Spleen (tissue), 11 donors: ENCODE data around the gene NRM. TPM values are rescaled to one million over a fixed set of nuclear protein-coding genes. Genes with fewer than 3 reads are reported as not detected.
"Not testable (repeated sequence)": the region's sequence is repeated elsewhere in the genome, so short reads cannot be mapped to it uniquely, and the experiment has no call there.

Experiments
- DNase-seq: peaks from one replicate; pipeline ENCODE4 v3.0.0-alpha.2; 2020
- H3K27ac ChIP-seq, 8 donors: fragments of 200-600 bp; sonication (generic) in 7 of 8; 1 replicate in 4 of 8; 2 replicates in 4 of 8; pipeline versions ENCODE4 v1.5.0 to v1.8.0; 2016 to 2021; ENCODE audit warnings: inconsistent platforms in 4 of 8, mild to moderate bottlenecking in 4 of 8, moderate library complexity in 1 of 8
- H3K27me3 ChIP-seq, 7 donors: fragments of 200-600 bp; sonication (generic) in 6 of 7; replicated peaks in 1 of 7; 1 replicate in 4 of 7; 2 replicates in 3 of 7; pipeline versions ENCODE4 v1.5.0 to v1.8.0; 2016 to 2021; ENCODE audit warnings: inconsistent platforms in 3 of 7, mild to moderate bottlenecking in 1 of 7
- H3K36me3 ChIP-seq, 6 donors: fragments of 200-600 bp; sonication (generic) in 5 of 6; 1 replicate in 4 of 6; 2 replicates in 2 of 6; pipeline versions ENCODE4 v1.5.0 to v1.8.0; 2016 to 2021; ENCODE audit warnings: inconsistent platforms in 2 of 6
- H3K4me1 ChIP-seq, 6 donors: fragments of 200-600 bp; sonication (generic) in 5 of 6; 1 replicate in 3 of 6; 2 replicates in 3 of 6; pipeline versions ENCODE4 v1.5.0 to v1.8.0; 2016 to 2021; ENCODE audit warnings: inconsistent platforms in 3 of 6
- H3K4me3 ChIP-seq, 8 donors: fragments of 200-600 bp; sonication (generic) in 7 of 8; 1 replicate in 4 of 8; 2 replicates in 4 of 8; pipeline versions ENCODE4 v1.5.0 to v1.8.0; 2016 to 2021; ENCODE audit warnings: inconsistent platforms in 4 of 8, mild to moderate bottlenecking in 4 of 8, moderate library complexity in 2 of 8
- H3K9me3 ChIP-seq, 8 donors: fragments of 200-600 bp; sonication (generic) in 7 of 8; 1 replicate in 4 of 8; 2 replicates in 4 of 8; pipeline versions ENCODE4 v1.5.0 to v1.8.0; 2016 to 2021; ENCODE audit warnings: inconsistent platforms in 4 of 8
- POLR2A ChIP-seq, 3 donors: fragments of 450-650 bp; IDR thresholded peaks; one replicate each; pipeline ENCODE4 v1.5.1; 2017; ENCODE audit warnings: antibody characterized with exemption in 3 of 3, mild to moderate bottlenecking in 1 of 3
- POLR2AphosphoS5 ChIP-seq, 3 donors: sonication (generic); formaldehyde crosslinking; IDR thresholded peaks; one replicate each; pipeline ENCODE4 v1.5.1; 2017; ENCODE audit warnings: antibody characterized with exemption in 3 of 3
- WGBS, 5 donors: extraction: QIAGEN DNeasy Blood & Tissue Kit in 3 of 5; methylation state at CpG; one replicate each; pipeline versions ENCODE4 v1.1.5 to v1.1.7; 2013 to 2018; 5-methylcytosine and 5-hydroxymethylcytosine counted together
- intact Hi-C: fragments of 100-400 bp; cut with DNase I; formaldehyde crosslinking; loops from one replicate; pipeline ENCODE4 v1.15.0; 2023; ENCODE audit warnings: low total_unique reads
- polyA plus RNA-seq, 3 donors: library from polyadenylated mRNA; stranded (reverse); fragments of 200-250 nt; gene quantifications; one replicate each; pipeline ENCODE4 v1.2.1, GENCODE V29; 2013
- total RNA-seq, 7 donors: library from RNA; depleted of rRNA in 3 of 7; stranded (reverse); fragments of >200 nt in 3 of 7; fragmentation: NEBNext Ultra II Directional in 4 of 7; extraction: Animal tissue kit (Norgen Biotek cat#: 25700) in 4 of 7; gene quantifications; one replicate each; pipeline versions ENCODE4 v1.1.0 to v1.2.1, GENCODE V29; 2016 to 2021
- TF ChIP-seq, protein P1 (sequence below), 11 experiments: fragments of 200-600 bp in 7 of 11; fragments of 450-650 bp in 4 of 11; sonication (generic) in 4 of 11; IDR thresholded peaks in 8 of 11; conservative IDR thresholded peaks in 3 of 11; 1 replicate in 7 of 11; 2 replicates in 4 of 11; pipeline versions ENCODE4 v1.4.0 to v1.8.0; 2016 to 2021; ENCODE audit warnings: antibody characterized with exemption in 11 of 11, inconsistent platforms in 4 of 11, mild to moderate bottlenecking in 1 of 11
- donor health status: healthy with polysubstance abuse.
- donor health status: DM: no; HTN: no; CAD: no; lungs with moderate emphysema.
- donor health status: DM: no; HTN: no; CAD: no.
- donor health status: Bipolar disorder and iron deficiency.
- donor health status: healthy.
- donor health status: DM: no; HTN: no; CAD: no.
- donor health status: DM: yes; HTN: yes; CAD: no.

Gene NRM
- total and polyA plus RNA-seq, 10 donors: 9.8 to 19.6 (median 12.2) TPM

DNA sequence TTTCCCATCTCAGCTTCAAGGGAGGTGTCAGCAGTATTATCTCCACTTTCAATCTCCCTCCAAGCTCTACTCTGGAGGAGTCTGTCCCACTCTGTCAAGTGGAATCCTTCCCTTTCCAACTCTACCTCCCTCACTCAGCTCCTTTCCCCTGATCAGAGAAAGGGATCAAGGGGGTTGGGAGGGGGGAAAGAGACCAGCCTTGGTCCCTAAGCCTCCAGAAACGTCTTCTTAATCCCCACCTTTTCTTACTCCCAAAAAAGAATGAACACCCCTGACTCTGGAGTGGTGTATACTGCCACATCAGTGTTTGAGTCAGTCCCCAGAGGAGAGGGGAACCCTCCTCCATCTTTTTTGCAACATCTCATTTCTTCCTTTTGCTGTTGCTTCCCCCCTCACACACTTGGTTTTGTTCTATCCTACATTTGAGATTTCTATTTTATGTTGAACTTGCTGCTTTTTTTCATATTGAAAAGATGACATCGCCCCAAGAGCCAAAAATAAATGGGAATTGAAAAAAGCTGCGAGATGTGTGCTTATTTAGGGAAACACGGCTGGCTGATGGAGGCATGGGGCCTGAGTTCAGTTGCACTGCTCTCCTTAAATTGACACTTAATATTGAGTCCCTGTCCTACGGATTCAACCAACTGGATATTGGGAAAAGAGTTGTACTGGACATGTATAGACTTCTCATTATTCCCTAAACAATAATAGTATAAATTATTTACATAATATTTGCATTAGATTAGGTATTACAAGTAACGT, 34.3 kb upstream of the NRM start:
- WGBS, 5 donors: 39 to 56% (median 54%) methylated on average over 6 of the region's 6 CpGs
- Histone ChIP-seq H3K4me3 (no peak overlapping the region), H3K36me3 (peaks cover 0 to 83% (median 73%) of the 10 kb centered on the region in 6 donors), H3K4me1 (peaks cover 20 to 76% (median 47%) of the 10 kb centered on the region in 6 donors), H3K27me3 (no peaks in the 10 kb centered on the region), H3K27ac (peak overlapping the region in 6 of 8 donors; percentile 20 to 98 (median 38)), H3K9me3 (no peaks in the 10 kb centered on the region)
- DNase-seq: peak; percentile 10
- TF ChIP-seq POLR2AphosphoS5 (IDR thresholded peaks at IDR 0.05) (no peak), POLR2A (IDR thresholded peaks at IDR 0.05) (no peak)
- TF ChIP-seq, protein P1, sequence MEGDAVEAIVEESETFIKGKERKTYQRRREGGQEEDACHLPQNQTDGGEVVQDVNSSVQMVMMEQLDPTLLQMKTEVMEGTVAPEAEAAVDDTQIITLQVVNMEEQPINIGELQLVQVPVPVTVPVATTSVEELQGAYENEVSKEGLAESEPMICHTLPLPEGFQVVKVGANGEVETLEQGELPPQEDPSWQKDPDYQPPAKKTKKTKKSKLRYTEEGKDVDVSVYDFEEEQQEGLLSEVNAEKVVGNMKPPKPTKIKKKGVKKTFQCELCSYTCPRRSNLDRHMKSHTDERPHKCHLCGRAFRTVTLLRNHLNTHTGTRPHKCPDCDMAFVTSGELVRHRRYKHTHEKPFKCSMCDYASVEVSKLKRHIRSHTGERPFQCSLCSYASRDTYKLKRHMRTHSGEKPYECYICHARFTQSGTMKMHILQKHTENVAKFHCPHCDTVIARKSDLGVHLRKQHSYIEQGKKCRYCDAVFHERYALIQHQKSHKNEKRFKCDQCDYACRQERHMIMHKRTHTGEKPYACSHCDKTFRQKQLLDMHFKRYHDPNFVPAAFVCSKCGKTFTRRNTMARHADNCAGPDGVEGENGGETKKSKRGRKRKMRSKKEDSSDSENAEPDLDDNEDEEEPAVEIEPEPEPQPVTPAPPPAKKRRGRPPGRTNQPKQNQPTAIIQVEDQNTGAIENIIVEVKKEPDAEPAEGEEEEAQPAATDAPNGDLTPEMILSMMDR (IDR thresholded peaks at IDR 0.05 in 8 of 11, conservative IDR thresholded peaks at IDR 0.05 in 3 of 11): no peak
- intact Hi-C loops: loop anchor here (10.0 kb wide), 1 partner anchor 110 kb away; the partner anchor contains the start of genes MRPS18B and PPP1R10

DNA sequence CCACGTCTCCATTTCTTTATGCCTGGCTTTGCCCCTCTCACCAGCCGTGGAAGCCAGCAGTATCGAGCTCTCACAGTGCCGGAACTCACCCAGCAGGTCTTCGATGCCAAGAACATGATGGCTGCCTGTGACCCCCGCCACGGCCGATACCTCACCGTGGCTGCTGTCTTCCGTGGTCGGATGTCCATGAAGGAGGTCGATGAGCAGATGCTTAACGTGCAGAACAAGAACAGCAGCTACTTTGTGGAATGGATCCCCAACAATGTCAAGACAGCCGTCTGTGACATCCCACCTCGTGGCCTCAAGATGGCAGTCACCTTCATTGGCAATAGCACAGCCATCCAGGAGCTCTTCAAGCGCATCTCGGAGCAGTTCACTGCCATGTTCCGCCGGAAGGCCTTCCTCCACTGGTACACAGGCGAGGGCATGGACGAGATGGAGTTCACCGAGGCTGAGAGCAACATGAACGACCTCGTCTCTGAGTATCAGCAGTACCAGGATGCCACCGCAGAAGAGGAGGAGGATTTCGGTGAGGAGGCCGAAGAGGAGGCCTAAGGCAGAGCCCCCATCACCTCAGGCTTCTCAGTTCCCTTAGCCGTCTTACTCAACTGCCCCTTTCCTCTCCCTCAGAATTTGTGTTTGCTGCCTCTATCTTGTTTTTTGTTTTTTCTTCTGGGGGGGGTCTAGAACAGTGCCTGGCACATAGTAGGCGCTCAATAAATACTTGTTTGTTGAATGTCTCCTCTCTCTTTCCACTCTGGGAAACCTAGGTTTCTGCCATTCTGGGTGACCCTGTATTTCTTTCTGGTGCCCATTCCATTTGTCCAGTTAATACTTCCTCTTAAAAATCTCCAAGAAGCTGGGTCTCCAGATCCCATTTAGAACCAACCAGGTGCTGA, 33.3 kb upstream of the NRM start:
- DNase-seq: peak; percentile 71
- H3K36me3 ChIP-seq: peaks cover 0 to 73% (median 63%) of the 10 kb centered on the region in 6 donors

DNA sequence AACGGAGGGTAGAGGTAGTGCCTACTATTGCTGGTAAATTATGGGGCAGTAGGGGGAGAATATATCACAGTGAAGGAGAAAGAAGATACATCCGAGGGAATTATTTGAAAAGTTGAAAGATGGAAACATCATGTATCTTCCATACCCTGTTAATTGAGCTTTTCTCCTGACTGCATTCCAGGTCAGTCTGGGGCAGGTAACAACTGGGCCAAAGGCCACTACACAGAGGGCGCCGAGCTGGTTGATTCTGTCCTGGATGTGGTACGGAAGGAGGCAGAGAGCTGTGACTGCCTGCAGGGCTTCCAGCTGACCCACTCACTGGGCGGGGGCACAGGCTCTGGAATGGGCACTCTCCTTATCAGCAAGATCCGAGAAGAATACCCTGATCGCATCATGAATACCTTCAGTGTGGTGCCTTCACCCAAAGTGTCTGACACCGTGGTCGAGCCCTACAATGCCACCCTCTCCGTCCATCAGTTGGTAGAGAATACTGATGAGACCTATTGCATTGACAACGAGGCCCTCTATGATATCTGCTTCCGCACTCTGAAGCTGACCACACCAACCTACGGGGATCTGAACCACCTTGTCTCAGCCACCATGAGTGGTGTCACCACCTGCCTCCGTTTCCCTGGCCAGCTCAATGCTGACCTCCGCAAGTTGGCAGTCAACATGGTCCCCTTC, 32.5 kb upstream of the NRM start:
- peaks cover 31 to 86% (median 63%) of the 10 kb centered on the region in 6 donors for H3K4me1 ChIP-seq
- 49 to 81% (median 74%) methylated on average over 12 to 16 of the region's 16 CpGs for WGBS, 5 donors

More for the DNA sequence above, 33.3 kb upstream of the NRM start:
- not testable (repeated sequence) for H3K9me3 ChIP-seq, H3K27me3 ChIP-seq, H3K4me3 ChIP-seq
- intact Hi-C loops: loop anchor here (10.0 kb wide), 1 partner anchor 109 kb away; the partner anchor contains the start of genes MRPS18B and PPP1R10
- peak overlapping the region in 5 of 8 donors; percentile 31 to 98 (median 39) for H3K27ac ChIP-seq
- peak; percentile 42 to 75 (median 50) for TF ChIP-seq POLR2AphosphoS5 (IDR thresholded peaks at IDR 0.05)
- WGBS, 5 donors: 60 to 71% (median 68%) methylated on average over 16 to 29 of the region's 29 CpGs
- H3K4me1 ChIP-seq: peaks cover 26 to 78% (median 55%) of the 10 kb centered on the region in 6 donors

DNA sequence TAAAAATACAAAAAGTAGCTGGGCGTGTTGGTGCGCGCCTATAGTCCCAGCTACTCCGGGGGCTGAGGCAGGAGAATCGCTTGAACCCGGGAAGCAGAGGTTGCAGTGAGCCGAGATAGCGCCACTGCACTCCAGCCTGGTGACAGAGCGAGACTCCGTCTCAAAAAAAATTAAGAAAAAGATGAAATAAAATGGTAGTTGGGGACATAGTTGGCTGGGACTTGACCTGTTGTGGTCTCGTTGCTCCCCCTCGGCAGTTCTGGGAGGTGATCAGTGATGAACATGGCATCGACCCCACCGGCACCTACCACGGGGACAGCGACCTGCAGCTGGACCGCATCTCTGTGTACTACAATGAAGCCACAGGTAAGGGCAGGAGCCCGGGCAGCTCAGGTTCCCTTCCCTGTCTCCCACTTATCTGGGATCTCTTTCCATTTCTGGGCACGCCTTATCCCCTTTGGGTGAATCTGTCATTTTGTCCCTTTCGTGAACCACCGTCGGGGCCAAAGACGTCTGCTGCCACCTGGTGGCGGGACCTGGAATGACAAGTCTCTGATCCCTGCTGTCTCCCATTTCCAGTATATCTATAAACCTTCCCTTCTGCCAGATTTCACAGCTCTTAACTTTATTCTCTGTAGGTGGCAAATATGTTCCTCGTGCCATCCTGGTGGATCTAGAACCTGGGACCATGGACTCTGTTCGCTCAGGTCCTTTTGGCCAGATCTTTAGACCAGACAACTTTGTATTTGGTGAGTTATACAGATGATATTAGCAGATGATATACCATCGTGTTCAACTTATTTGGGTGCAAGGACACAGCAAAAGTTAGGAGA, 31.7 kb upstream of the NRM start:
- peak; percentile 95 for DNase-seq
- no peak for TF ChIP-seq POLR2A (IDR thresholded peaks at IDR 0.05)
- peak; percentile 61 to 89 (median 67) for TF ChIP-seq POLR2AphosphoS5 (IDR thresholded peaks at IDR 0.05)
- TF ChIP-seq, protein P1 (IDR thresholded peaks at IDR 0.05 in 8 of 11, conservative IDR thresholded peaks at IDR 0.05 in 3 of 11): peak; percentile 91 to 98 (median 95)
- no peaks in the 10 kb centered on the region for H3K27me3 ChIP-seq
- peaks cover 0 to 57% (median 47%) of the 10 kb centered on the region in 6 donors for H3K36me3 ChIP-seq
- intact Hi-C loops: loop anchor here (10.0 kb wide), 1 partner anchor 108 kb away; the partner anchor contains the start of genes MRPS18B and PPP1R10
- peak overlapping the region; percentile 80 to 97 (median 94) for H3K4me3 ChIP-seq
- H3K27ac ChIP-seq: peak overlapping the region; percentile 89 to 99 (median 98)
- no peaks in the 10 kb centered on the region for H3K9me3 ChIP-seq
- 10 to 15% (median 13%) methylated on average over 27 of the region's 27 CpGs for WGBS, 5 donors
- peaks cover 31 to 86% (median 70%) of the 10 kb centered on the region in 6 donors for H3K4me1 ChIP-seq

More for the DNA sequence above, 32.5 kb upstream of the NRM start:
- peak overlapping the region in 1 of 8 donors; percentile 92 for H3K4me3 ChIP-seq
- peak; percentile 77 for DNase-seq
- H3K9me3 ChIP-seq, H3K27me3 ChIP-seq: not testable (repeated sequence)
- H3K36me3 ChIP-seq: peaks cover 0 to 65% (median 55%) of the 10 kb centered on the region in 6 donors
- H3K27ac ChIP-seq: peak overlapping the region in 4 of 8 donors; percentile 98 to 99 (median 98)
- intact Hi-C loops: loop anchor here (10.0 kb wide), 1 partner anchor 108 kb away; the partner anchor contains the start of genes MRPS18B and PPP1R10

DNA sequence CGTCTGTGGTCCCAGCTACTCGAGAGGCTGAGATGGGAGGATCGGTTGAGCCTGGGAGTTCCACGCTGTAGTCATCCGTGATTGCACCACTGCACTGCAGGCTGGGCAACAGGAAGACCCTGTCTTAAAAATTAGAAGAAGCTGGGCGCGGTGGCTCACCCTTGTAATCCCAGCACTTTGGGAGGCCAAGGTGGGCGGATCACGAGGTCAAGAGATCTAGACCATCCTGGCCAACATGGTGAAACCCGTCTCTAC, 31.2 kb upstream of the NRM start:
- not testable (repeated sequence) for H3K27me3 ChIP-seq, DNase-seq, H3K9me3 ChIP-seq
- intact Hi-C loops: loop anchor here (10.0 kb wide), 1 partner anchor 107 kb away; the partner anchor contains the start of genes MRPS18B and PPP1R10
- peaks cover 0 to 52% (median 42%) of the 10 kb centered on the region in 6 donors for H3K36me3 ChIP-seq
- peak overlapping the region; percentile 80 to 97 (median 94) for H3K4me3 ChIP-seq
- peaks cover 31 to 83% (median 73%) of the 10 kb centered on the region in 6 donors for H3K4me1 ChIP-seq
- 4 to 7% (median 6%) methylated on average over 10 of the region's 10 CpGs for WGBS, 5 donors
- H3K27ac ChIP-seq: peak overlapping the region; percentile 89 to 99 (median 98)
